ENCODE measurements around the gene IFNA8.

- TF ChIP-seq CTCF (IDR thresholded peaks at IDR 0.05) = no peak
- TF ChIP-seq POLR2A (IDR thresholded peaks at IDR 0.05) = no peak
These were observed 9.0 kb upstream of the IFNA8 start for GRCh38 chr9:21399956-21400355.
